GM20431 (cell line): ENCODE measurements around the gene CYP11A1.

Experiments used
- in situ Hi-C: fragments of 300-500 bp; cut with MseI, MboI; formaldehyde crosslinking; loops from one replicate; pipeline ENCODE4 v1.15.0; 2020; ENCODE audit warnings: low sequenced_read_pairs; ENCODE audit not compliant: unreplicated experiment

CYP11A1 gene

DNA sequence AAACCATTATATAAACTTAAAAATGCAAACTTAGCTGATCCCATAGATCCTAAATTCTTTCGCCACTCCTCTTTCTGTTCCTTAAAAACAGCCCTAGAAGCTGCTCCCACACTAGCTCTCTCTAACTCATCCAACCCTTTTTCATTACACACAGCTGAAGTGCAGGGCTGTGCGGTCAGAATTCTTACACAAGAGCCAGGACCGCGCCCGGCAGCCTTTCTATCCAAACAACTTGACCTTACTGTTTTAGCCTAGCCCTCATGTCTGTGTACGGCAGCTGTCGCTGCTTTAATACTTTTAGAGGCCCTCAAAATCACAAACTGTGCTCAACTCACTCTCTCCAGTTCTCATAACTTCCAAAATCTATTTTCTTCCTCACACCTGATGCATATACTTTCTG lies 9.9 kb downstream of the CYP11A1 start:
- in situ Hi-C loops: loop anchor here (25.0 kb wide), 1 partner anchor 405 kb away; no protein-coding TSS in a partner anchor

DNA sequence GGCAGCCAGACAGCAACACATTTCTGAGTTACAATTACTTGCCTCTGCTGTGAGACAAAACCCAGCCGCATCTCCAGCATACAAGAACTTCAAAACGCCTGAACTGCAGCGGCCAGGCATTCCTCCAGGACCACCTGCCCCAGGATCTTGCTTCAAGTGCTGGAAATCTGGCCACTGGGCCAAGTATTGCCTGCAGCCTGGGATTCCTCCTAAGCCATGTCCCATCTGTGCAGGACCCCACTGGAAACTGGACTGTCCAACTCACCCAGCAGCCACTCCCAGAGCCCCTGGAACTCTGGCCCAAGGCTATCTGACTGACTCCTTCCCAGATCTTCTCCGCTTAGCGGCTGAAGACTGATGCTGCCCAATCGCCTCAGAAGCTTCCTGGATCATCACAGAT lies 11.4 kb downstream of the CYP11A1 start:
- in situ Hi-C loops: loop anchor here (25.0 kb wide), 1 partner anchor 406 kb away; no protein-coding TSS in a partner anchor

DNA sequence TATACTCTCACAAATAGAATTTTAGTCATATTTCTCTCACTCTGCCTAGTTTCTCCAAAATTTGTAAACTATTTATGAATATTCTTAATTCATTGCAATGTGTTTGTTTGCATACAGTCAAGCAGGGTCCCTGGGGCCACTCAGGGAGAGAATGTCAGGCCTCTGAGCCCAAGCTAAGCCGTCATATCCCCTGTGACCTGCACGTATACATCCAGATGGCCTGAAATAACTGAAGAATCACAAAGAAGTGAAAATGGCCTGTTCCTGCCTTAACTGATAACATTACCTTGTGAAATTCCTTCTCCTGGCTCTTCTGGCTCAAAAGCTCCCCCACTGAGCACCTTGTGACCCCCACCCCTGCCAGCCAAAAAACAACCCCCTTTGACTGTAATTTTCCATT lies 13.5 kb downstream of the CYP11A1 start:
- in situ Hi-C loops: loop anchor here (25.0 kb wide), 1 partner anchor 408 kb away; no protein-coding TSS in a partner anchor

DNA sequence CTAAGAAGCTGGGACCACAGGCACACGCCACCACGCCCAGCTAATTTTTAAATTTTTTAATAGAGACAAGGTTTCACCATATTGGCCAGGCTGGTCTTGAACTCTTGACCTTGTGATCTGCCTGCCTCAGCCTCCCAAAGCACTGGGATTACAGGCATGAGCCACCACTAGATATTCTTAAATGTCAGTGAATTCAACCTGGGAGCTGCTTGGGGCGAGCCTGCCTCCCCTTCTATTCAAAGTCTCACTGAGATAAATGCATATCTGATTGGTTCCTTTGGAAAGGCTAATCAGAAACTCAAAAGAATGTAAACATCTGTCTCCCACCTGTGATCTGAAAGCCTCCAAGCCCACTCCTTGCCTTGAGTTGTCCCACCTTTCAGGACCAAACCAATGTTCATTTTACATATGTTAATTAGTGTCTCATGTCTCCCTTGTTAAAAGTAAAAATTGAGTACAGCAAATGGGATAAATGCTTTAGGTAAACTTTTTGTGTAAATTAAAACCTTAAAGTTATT lies 15.0 kb downstream of the CYP11A1 start:
- in situ Hi-C loops: loop anchor here (25.0 kb wide), 1 partner anchor 410 kb away; no protein-coding TSS in a partner anchor

DNA sequence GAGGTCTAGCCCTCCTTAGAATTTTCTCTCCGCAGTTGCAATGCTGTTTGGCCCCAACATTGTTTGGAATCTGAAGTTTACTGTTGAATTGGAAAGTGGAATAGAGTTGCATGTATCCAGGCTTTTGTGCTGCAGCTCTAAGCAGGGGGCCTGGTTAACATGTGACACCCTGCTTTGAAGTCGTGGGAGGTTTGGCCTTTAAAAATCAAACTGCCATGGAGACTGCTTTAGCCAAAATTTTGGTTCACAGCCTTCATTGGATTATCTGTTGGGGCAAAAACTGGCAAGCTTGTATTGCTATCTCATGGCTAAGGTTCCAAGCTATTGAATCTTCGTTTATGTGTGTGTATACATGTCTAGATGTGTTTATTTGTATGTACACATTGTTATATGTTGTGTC lies 15.8 kb downstream of the CYP11A1 start:
- in situ Hi-C loops: loop anchor here (25.0 kb wide), 1 partner anchor 411 kb away; no protein-coding TSS in a partner anchor

DNA sequence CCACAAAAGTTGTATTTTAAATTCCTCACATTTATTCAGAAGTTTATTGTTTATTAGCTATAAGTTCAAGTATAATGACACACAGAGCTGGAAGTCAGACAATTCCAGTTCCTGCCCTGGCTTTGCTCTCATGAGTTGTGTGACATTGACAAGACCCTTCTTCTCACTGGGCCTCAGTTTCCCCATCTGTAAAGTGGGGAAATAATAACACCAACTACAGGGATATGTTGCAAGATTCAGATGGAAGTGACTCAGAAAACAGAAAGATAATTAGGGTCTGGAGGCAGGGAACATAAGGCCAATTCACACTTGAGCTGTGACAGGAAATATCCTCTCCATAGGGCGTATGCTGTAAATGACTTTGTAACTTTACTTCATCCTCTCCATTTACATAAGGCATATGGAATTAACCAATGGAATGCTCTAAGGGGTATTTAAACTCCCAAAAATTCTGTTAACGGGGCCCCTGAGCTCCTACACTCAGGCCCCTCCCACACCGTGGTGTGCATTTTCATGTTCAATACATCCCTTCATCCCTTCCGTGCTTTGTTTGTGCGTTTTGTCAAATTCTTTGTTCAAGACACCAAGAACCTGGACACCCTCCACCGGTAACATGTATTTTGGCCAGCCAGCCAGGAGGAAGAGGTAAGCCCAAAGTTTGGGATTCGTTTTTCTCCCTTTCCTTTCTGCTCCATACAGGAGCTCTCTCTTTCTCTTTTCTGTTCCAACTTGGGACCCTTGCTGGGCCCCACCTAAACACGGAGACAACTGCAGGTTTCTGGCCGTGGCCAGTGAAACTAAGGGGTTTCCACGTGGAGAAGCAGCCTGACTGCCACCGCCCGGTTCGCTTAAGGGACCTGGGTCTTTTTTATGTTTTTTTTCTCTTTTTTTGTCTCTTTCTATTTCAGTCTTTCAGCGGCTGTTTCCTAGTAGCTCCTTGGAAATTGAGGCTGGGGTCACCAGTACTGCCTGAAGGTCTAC lies 16.9 kb downstream of the CYP11A1 start:
- in situ Hi-C loops: loop anchor here (25.0 kb wide), 1 partner anchor 412 kb away; no protein-coding TSS in a partner anchor

DNA sequence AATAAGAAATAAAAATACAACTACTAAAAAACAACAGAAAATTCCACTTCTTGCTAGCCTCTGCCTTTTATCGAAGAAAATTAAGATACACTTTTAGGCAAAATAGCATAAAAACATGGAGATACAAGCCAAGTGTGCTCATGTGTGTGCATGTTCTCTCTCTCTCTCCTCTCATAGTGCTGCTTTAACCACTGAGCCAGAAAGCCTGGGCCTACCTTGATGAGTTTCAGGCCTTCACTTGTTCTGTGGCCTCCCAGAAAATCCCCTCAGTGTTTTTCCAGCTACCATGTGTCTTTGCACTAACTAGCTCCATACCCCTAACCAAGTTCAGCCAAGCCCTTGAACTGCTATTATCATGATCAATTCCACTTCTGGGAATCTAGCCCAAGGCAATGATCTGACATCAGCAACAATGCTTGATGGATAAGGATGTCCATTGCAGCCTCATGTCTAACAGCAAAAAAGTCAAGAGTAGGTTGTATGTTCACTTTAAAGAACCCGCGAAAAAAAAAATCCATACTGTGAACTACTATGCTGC lies 18.1 kb downstream of the CYP11A1 start:
- in situ Hi-C loops: no loop called here

DNA sequence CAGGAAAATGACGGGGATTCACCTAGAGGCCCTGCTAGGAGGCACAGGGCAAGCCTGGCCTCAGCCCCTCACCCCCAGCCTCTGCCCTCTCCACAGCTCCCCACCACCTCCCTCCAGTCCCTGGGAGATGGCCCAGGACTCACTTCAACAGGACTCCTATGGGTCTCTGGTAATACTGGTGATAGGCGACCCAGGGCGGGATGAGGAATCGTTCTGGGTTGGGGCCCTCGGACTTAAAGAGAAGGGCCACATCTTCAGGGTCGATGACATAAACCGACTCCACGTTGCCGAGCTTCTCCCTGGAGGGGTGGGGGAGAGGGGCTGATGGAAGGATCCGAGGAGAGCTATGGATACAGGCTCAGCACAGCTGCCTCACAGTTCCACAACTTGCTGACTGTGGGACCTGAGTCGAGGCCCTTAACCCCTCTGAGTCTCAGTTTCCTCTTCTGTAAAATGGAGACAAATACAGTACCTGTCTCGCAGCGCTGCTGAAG lies 19.6 kb downstream of the CYP11A1 start:
- in situ Hi-C loops: no loop called here

DNA sequence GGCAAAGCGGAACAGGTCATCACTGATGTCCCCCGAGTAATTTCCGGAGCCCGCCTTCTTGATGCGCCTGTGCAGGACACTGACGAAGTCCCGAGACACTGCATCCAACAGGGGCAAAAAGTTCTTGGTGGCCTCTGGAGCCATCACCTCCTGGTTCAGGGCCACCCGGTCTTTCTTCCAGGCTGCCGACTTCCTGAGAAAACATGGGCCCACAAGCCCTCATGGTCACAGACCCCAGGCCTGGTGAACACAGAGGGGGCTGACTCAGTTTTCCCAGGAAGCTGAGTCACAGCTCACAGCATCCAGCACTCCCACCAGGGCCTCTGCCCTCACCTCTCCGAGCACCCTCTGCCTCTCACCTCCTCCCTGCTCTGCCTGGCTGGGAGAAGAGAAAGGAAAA lies 22.4 kb downstream of the CYP11A1 start:
- in situ Hi-C loops: no loop called here

DNA sequence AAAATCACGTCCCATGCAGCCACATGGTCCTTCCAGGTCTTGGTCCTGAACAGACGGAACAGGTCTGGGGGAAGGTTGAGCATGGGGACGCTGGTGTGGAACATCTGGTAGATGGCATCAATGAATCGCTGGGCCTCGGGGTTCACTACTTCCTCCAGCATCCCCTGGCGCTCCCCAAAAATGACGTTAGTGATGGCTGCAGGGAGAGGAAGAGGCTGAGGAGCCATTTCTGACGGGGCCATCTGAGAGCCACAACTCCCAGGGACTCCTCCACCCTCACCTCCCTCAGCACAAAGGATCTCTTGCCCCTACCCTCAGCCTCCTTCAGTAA lies 23.7 kb downstream of the CYP11A1 start:
- in situ Hi-C loops: no loop called here

DNA sequence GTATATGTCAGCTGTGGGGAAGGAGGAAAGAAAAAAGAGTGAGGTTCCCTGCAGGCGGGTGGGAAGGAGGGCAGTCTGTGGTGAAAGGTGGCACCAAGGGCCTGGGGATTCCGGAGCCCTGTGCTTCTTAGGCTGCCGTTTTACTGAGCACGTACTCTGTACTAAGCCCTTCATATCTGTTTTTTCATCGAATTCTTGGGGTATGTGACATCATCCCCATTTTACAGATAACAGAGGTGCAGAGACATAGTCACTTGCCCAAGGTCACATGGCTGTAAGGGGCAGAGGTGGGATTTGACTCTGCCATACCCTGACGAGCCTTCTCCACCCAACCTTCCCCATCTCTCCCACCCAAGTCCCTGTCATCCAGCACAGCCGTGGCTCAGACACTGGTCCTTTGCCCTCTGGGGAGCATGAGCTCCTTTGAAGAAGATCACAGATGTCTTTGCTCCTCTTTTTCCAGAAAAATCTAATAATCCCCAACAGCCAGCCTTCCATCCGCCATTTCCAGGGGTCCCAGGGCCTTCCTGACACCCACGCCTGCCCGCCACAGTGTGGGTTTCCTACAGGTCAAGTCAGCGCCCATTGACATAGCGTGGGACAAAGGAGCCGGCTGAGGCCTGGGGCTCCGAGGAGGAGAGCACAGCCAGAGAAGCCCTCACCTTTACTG lies 24.2 kb downstream of the CYP11A1 start:
- in situ Hi-C loops: no loop called here

DNA sequence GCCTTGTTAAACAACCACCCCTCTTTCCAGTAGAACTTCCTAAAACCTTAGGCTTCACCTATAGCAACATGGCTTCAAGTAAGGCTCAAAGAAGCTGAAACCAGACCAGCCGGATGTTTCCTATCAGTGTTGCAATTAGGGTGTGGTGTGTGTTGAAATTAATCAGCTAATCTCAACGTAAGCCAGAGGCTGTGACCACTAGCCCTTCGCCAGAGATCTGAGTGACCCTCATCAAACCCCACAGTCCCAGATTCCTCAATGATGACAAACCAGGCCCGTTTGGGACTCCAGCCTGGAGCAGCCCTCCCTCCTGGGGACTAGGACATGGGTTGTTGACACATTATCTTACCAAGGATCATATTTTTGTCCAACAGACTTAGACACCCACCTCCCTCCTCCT lies 27.3 kb downstream of the CYP11A1 start:
- in situ Hi-C loops: no loop called here

DNA sequence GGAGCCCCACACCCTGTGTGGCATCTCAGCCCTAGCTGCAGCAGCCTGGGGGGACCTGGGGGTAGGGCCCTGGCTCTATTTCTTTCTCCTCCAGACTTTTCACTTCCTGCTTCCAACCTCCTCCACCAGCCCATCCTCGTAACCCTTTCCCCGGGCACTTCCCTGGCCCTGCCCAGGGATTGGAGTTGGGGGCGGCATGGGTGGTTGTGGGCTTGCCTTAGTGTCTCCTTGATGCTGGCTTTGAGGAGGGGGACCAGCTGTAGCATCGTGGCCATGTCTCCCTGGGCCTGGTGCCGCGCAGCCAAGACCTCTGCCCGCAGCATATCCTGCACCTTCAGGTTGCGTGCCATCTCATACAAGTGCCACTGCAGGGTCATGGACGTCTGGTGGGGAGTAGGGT lies 28.1 kb downstream of the CYP11A1 start:
- in situ Hi-C loops: no loop called here

DNA sequence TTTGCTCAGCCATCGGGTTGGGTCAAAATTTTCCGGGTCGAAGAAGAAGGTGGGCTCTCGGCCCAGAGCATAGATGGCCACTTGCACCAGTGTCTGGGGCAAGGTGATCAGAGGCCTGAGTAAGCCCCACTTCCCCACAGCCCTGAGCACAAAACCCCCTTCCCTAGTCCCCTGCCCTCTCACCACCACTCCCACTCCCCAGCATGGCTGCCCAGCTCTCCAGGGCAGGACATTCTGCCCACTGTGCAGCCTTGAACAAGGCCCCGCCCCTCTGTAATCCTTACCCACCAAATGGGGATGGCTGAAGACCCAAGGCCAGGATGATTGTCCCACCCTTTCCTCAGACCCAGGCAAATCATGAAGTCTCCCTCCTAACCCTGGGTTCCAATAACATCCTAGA lies 28.8 kb downstream of the CYP11A1 start:
- in situ Hi-C loops: no loop called here

DNA sequence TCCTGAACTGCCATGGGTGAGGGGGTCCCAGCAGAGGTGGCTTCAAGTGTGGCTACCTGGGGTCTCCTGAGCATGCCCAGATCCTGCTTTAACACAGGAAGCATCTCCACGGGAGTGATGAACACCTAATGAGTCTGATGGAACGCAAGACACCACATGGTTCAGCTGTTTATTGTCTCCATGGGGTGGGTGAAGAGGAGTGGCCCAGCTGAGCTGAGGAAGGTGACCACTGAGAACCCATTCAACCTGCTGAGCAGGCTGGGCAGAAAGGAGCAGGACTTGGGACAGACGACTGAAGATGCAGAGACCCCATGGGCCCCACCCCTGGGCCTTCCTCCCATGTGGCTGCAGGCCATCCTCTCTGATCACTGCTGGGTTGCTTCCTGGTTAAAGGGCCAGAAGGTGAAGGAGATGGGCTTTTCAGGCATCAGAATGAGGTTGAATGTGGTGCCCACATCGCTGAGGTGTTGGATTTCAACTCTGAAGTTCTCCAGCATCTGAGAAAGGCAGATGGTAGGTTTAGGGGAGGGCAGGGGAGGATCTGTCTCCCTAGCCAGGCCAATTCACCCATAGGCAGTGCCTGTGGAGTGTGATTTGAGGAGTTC lies 29.7 kb downstream of the CYP11A1 start:
- in situ Hi-C loops: no loop called here

DNA sequence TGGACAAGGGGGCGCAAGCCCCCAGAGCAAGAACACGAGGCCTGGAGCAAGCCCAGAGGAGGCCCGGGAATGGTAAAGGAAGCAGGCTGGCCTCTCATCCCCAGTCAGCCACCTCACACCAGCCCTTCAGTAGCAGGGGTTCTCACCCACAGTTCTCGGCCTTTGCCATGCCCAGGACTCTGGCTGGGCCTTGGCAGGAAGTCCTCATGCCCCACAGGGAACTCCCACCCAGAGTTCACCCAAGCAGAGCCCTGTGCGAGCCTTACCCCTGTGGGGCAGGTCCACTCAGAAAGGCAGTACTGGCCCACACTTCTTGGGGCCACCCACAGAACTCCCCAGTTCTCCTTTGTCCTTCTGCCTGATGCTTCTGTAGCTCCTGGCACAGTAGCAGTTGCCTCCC lies 30.3 kb downstream of the CYP11A1 start:
- in situ Hi-C loops: no loop called here

DNA sequence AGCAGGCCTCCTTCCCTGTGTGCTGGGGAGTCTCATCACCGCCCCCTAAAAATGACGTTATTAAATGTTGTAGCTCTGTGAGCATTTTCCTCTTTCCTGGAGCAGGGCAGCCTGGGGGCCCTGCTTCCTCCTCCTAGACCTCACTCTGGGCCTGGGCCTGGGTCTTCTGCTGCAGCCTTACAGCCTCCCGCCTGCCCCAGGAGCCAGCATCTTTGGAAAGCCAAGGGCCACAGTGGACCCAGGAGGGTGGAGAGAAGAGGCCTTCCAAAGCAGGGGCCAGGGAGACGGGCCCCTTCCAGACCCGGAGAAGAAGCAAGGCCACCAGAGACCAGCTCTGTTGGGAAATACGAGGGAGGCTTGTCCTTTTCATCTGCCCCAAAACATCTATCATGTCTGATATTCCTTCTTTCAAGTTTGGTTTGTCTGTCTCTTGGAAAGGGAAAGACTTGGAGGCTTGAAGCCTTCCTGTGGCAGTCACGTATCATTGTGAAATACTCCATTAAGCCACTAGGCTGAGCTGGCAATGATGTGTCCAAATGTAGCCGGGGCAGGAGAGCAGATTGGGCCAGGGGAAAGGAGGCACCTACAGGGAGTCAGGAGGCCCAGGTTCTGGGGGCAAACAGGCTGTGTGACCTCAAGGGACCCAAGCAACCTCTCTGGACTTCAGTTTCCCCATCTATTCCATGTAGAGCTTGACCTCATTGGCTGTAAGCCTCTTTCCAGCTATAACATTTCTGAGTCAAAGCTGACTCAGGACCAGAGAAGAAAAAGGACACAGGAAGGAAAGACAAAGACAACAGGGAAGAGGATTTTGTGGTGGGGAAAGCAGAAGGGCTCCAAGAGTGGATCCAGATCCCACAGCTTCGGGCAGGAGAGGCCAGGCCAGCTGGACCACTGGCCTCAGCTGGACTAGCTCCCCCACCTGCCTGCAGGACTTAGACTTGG lies 31.1 kb downstream of the CYP11A1 start:
- in situ Hi-C loops: no loop called here

DNA sequence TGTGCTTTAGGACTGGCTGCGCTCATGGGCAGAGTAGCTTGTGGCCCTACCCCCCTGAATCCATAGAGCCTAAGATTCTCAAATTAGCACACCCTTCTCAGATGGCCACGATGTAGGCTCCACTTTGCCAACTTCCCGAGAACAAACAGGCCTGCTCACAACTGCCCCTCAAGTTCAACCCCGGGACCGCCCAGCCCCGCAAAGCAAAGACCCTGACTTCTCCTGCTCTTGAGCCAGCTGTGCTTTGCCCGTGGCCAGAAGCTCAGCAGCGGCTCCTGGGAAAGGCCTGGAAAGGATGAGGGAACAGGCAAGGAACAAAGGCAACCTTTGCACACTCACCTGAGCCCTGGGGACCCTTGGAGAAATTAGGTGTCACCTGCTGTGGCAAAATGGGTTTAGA lies 32.0 kb downstream of the CYP11A1 start:
- in situ Hi-C loops: no loop called here

DNA sequence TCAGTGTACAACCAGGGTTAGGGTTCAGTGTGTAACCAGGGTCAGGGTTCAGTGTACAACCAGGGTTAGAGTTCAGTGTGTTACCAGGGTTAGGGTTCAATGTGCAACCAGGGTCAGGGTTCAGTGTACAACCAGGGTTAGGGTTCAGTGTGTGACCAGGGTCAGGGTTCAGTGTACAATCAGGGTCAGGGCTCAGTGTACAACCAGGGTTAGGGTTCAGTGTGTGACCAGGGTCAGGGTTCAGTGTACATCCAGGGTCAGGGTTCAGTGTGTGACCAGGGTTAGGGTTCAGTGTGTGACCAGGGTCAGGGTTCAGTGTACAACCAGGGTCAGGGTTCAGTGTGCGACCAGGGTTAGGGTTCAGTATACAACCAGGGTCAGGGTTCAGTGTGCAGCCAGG lies 33.3 kb downstream of the CYP11A1 start:
- in situ Hi-C loops: no loop called here
